Esophagus squamous epithelium (tissue), 4 donors: Measurements from ENCODE around the gene EGFR.

Experiments used
- POLR2A ChIP-seq, 4 donors: fragments of 450-650 bp; IDR thresholded peaks; one replicate each; pipeline ENCODE4 v1.6.1; 2017; ENCODE audit warnings: antibody characterized with exemption in 4 of 4, mild to moderate bottlenecking in 4 of 4, moderate library complexity in 3 of 4
- TF ChIP-seq, protein P1 (sequence below), 6 experiments: fragments of 450-650 bp in 4 of 6; fragments of 200-600 bp in 2 of 6; sonication (generic) in 2 of 6; IDR thresholded peaks; one replicate each; pipeline ENCODE4 v1.5.1; 2016 to 2019; ENCODE audit warnings: antibody characterized with exemption in 6 of 6, mild to moderate bottlenecking in 4 of 6, moderate library complexity in 4 of 6

GRCh38 chr7:55044371-55044717 lies 25.5 kb downstream of the EGFR start:
- TF ChIP-seq, protein P1, sequence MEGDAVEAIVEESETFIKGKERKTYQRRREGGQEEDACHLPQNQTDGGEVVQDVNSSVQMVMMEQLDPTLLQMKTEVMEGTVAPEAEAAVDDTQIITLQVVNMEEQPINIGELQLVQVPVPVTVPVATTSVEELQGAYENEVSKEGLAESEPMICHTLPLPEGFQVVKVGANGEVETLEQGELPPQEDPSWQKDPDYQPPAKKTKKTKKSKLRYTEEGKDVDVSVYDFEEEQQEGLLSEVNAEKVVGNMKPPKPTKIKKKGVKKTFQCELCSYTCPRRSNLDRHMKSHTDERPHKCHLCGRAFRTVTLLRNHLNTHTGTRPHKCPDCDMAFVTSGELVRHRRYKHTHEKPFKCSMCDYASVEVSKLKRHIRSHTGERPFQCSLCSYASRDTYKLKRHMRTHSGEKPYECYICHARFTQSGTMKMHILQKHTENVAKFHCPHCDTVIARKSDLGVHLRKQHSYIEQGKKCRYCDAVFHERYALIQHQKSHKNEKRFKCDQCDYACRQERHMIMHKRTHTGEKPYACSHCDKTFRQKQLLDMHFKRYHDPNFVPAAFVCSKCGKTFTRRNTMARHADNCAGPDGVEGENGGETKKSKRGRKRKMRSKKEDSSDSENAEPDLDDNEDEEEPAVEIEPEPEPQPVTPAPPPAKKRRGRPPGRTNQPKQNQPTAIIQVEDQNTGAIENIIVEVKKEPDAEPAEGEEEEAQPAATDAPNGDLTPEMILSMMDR (IDR thresholded peaks at IDR 0.05), result no peak
- TF ChIP-seq POLR2A (IDR thresholded peaks at IDR 0.05), result no peak
